Measurements from ENCODE around the gene IGSF21. TPM values are rescaled to one million over a fixed set of nuclear protein-coding genes. Genes with fewer than 3 reads are reported as not detected.

The IGSF21 gene
- total RNA-seq, 1 donor from 2014 or later, result 1.3 TPM

DNA sequence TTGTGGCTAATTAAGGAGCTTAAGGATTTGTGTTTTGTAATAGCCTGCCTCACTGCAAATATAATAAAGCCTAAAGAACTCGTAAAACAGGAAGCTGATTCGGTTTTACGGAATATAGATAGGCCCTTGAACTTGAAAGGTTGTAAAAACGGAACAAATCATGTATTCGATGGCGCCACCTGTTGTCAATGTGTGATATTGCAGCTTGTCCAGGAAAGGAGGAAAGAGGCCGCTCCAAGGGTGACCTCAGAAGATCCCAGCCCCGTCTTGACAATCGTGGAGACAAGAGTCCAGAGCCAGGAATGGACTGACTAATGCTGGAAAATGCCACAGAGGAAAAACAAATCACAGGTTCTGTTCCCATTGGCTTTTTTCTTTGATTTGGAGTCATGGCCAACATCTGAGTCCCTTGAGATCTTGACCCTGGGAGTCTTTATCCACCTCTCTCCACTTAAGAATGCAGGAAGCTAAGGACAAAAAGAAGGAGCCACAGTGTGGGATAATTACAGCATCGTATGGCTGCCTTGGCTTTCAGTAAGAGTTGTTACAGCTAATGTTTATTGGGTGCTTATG, 7.0 kb upstream of the IGSF21 start:
- no peaks in the 10 kb centered on the region for H3K36me3 Mint-ChIP-seq (ENCODE audit: unreplicated experiment)
- H3K27me3 Mint-ChIP-seq (ENCODE audit: unreplicated experiment), result peaks cover 14% of the 10 kb centered on the region
- H3K4me1 Mint-ChIP-seq (ENCODE audit: low read depth, unreplicated experiment), result peaks cover 1% of the 10 kb centered on the region

GRCh38 chr1:18101508-18101907, 6.1 kb upstream of the IGSF21 start:
- Mint-ChIP-seq H3K27me3 (ENCODE audit: unreplicated experiment) (peaks cover 17% of the 10 kb centered on the region), H3K4me3 (ENCODE audit: unreplicated experiment) (no peak overlapping the region), H3K27ac (ENCODE audit: unreplicated experiment) (no peak overlapping the region), H3K4me1 (ENCODE audit: low read depth, unreplicated experiment) (peaks cover 1% of the 10 kb centered on the region), H3K36me3 (ENCODE audit: unreplicated experiment) (no peaks in the 10 kb centered on the region), H3K9me3 (ENCODE audit: unreplicated experiment) (peaks cover 12% of the 10 kb centered on the region)
- DNase-seq, result no peak
- TF ChIP-seq, protein P1, sequence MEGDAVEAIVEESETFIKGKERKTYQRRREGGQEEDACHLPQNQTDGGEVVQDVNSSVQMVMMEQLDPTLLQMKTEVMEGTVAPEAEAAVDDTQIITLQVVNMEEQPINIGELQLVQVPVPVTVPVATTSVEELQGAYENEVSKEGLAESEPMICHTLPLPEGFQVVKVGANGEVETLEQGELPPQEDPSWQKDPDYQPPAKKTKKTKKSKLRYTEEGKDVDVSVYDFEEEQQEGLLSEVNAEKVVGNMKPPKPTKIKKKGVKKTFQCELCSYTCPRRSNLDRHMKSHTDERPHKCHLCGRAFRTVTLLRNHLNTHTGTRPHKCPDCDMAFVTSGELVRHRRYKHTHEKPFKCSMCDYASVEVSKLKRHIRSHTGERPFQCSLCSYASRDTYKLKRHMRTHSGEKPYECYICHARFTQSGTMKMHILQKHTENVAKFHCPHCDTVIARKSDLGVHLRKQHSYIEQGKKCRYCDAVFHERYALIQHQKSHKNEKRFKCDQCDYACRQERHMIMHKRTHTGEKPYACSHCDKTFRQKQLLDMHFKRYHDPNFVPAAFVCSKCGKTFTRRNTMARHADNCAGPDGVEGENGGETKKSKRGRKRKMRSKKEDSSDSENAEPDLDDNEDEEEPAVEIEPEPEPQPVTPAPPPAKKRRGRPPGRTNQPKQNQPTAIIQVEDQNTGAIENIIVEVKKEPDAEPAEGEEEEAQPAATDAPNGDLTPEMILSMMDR (IDR thresholded peaks at IDR 0.05; ENCODE audit: partially characterized antibody, unreplicated experiment), result no peak

More for the DNA sequence above, 7.0 kb upstream of the IGSF21 start:
- Mint-ChIP-seq H3K27ac (ENCODE audit: unreplicated experiment) (no peak overlapping the region), H3K9me3 (ENCODE audit: unreplicated experiment) (peaks cover 12% of the 10 kb centered on the region), H3K4me3 (ENCODE audit: unreplicated experiment) (no peak overlapping the region)
- TF ChIP-seq, protein P1 (IDR thresholded peaks at IDR 0.05; ENCODE audit: partially characterized antibody, unreplicated experiment), result peak; percentile 92
- DNase-seq, result peak; percentile 73

GRCh38 chr1:18103788-18104421, 3.7 kb upstream of the IGSF21 start:
- H3K9me3 Mint-ChIP-seq (ENCODE audit: unreplicated experiment), result peaks cover 14% of the 10 kb centered on the region
- TF ChIP-seq, protein P1 (IDR thresholded peaks at IDR 0.05; ENCODE audit: partially characterized antibody, unreplicated experiment), result no peak
- H3K27me3 Mint-ChIP-seq (ENCODE audit: unreplicated experiment), result peaks cover 32% of the 10 kb centered on the region
- peak overlapping the region; percentile 24 for H3K27ac Mint-ChIP-seq (ENCODE audit: unreplicated experiment)
- H3K4me3 Mint-ChIP-seq (ENCODE audit: unreplicated experiment), result no peak overlapping the region
- peaks cover 9% of the 10 kb centered on the region for H3K4me1 Mint-ChIP-seq (ENCODE audit: low read depth, unreplicated experiment)
- no peaks in the 10 kb centered on the region for H3K36me3 Mint-ChIP-seq (ENCODE audit: unreplicated experiment)
- no peak for DNase-seq

GRCh38 chr1:18104546-18105100, 3.0 kb upstream of the IGSF21 start:
- peak; percentile 51 for DNase-seq
- peaks cover 9% of the 10 kb centered on the region for H3K4me1 Mint-ChIP-seq (ENCODE audit: low read depth, unreplicated experiment)
- TF ChIP-seq, protein P1 (IDR thresholded peaks at IDR 0.05; ENCODE audit: partially characterized antibody, unreplicated experiment), result no peak
- peaks cover 27% of the 10 kb centered on the region for H3K27me3 Mint-ChIP-seq (ENCODE audit: unreplicated experiment)
- peaks cover 11% of the 10 kb centered on the region for H3K9me3 Mint-ChIP-seq (ENCODE audit: unreplicated experiment)
- H3K36me3 Mint-ChIP-seq (ENCODE audit: unreplicated experiment), result no peaks in the 10 kb centered on the region
- H3K27ac Mint-ChIP-seq (ENCODE audit: unreplicated experiment), result no peak overlapping the region
- no peak overlapping the region for H3K4me3 Mint-ChIP-seq (ENCODE audit: unreplicated experiment)

- no peaks in the 10 kb centered on the region for H3K36me3 Mint-ChIP-seq (ENCODE audit: unreplicated experiment)
- no peak overlapping the region for H3K27ac Mint-ChIP-seq (ENCODE audit: unreplicated experiment)
- H3K4me1 Mint-ChIP-seq (ENCODE audit: low read depth, unreplicated experiment), result peaks cover 9% of the 10 kb centered on the region
- no peak for DNase-seq
- TF ChIP-seq, protein P1 (IDR thresholded peaks at IDR 0.05; ENCODE audit: partially characterized antibody, unreplicated experiment), result no peak
- no peak overlapping the region for H3K4me3 Mint-ChIP-seq (ENCODE audit: unreplicated experiment)
- peaks cover 11% of the 10 kb centered on the region for H3K9me3 Mint-ChIP-seq (ENCODE audit: unreplicated experiment)
- H3K27me3 Mint-ChIP-seq (ENCODE audit: unreplicated experiment), result peaks cover 27% of the 10 kb centered on the region
Measured at GRCh38 chr1:18105196-18105595, 2.4 kb upstream of the IGSF21 start.
